B cell (primary cell): ENCODE measurements around the gene CXXC1. TPM values are rescaled to one million over a fixed set of nuclear protein-coding genes. Genes with fewer than 3 reads are reported as not detected.

Source experiments
- ATAC-seq: fragments of 200-7000 bp; cut with Tn5 transposase; one replicate; pipeline ENCODE4 v1.10.0; 2021; ENCODE audit warnings: low read depth, mild to moderate bottlenecking, moderate number of reproducible peaks, moderate library complexity
- CTCF ChIA-PET: fragments of 350-600 bp; sonication (Branson Sonifier 250); formaldehyde crosslinking; loops from one replicate; lab custom pipeline; 2021; ENCODE audit warnings: antibody characterized with exemption, inconsistent platforms; lab: Charles Lee
- POLR2A ChIA-PET: fragments of 350-600 bp; sonication (Branson Sonifier 250); formaldehyde crosslinking; loops from one replicate; lab custom pipeline; 2021; ENCODE audit warnings: antibody characterized with exemption; lab: Charles Lee
- DNase-seq: peaks from one replicate; pipeline ENCODE4 v3.0.0; 2013
- H2AFZ ChIP-seq: 2 replicates; pipeline ENCODE4 v1.6.1; 2012; ENCODE audit warnings: mild to moderate bottlenecking, low read depth, low read length; ENCODE audit not compliant: insufficient read depth, poor library complexity, severe bottlenecking
- H3K27ac ChIP-seq, 2 donors: 1 replicate in 1 of 2; 2 replicates in 1 of 2; pipeline ENCODE4 v1.5.1; 2012 to 2013; ENCODE audit warnings: low read length in 2 of 2, mild to moderate bottlenecking in 2 of 2, moderate library complexity in 1 of 2
- H3K27me3 ChIP-seq, 4 experiments: fragments of 200-600 bp in 1 of 4; sonication (generic) in 1 of 4; replicated peaks in 1 of 4; 1 replicate in 2 of 4; 2 replicates in 2 of 4; pipeline versions ENCODE4 v1.6.1 to v1.7.0; 2013 to 2016; ENCODE audit warnings: low read length in 3 of 4, mild to moderate bottlenecking in 2 of 4, mixed read lengths in 1 of 4, moderate library complexity in 1 of 4; ENCODE audit not compliant: insufficient read depth in 4 of 4, control insufficient read depth in 3 of 4; ENCODE audit errors: control extremely low read depth in 1 of 4
- H3K36me3 ChIP-seq, 2 experiments: replicated peaks in 1 of 2; 1 replicate in 1 of 2; 2 replicates in 1 of 2; pipeline versions ENCODE4 v1.6.1 to v1.7.1; 2013; ENCODE audit warnings: low read length in 1 of 2; ENCODE audit not compliant: insufficient read depth in 2 of 2, control insufficient read depth in 1 of 2; ENCODE audit errors: control extremely low read depth in 1 of 2, extremely low read depth in 1 of 2
- H3K4me1 ChIP-seq, 2 donors: fragments of 200-600 bp in 1 of 2; sonication (generic) in 1 of 2; 1 replicate in 1 of 2; 2 replicates in 1 of 2; pipeline versions ENCODE4 v1.5.1 to v1.6.1; 2013 to 2017; ENCODE audit warnings: low read length in 2 of 2; ENCODE audit not compliant: control insufficient read depth in 2 of 2, insufficient read depth in 2 of 2
- H3K4me2 ChIP-seq: replicated peaks from 2 replicates; pipeline ENCODE3; 2012; ENCODE audit warnings: mild to moderate bottlenecking, low read depth, low read length; ENCODE audit not compliant: poor library complexity, severe bottlenecking
- H3K4me3 ChIP-seq, 5 experiments: fragments of 200-600 bp in 1 of 5; sonication (generic) in 1 of 5; 1 replicate in 3 of 5; 2 replicates in 2 of 5; pipeline versions ENCODE4 v1.5.1 to v1.7.0; 2011 to 2016; ENCODE audit warnings: low read length in 4 of 5, mild to moderate bottlenecking in 4 of 5, low read depth in 2 of 5, control low read depth in 1 of 5, moderate library complexity in 1 of 5; ENCODE audit not compliant: insufficient read depth in 1 of 5; ENCODE audit errors: control extremely low read depth in 1 of 5, extremely low read depth in 1 of 5
- H3K79me2 ChIP-seq: fragments of 200-600 bp; sonication (generic); one replicate; pipeline ENCODE4 v1.6.0; 2016; ENCODE audit warnings: low read length; ENCODE audit not compliant: control insufficient read depth, insufficient read depth
- H3K9ac ChIP-seq: fragments of 200-600 bp; sonication (generic); 2 replicates; pipeline ENCODE4 v1.6.1; 2017; ENCODE audit warnings: mild to moderate bottlenecking, low read length, moderate library complexity
- H3K9me3 ChIP-seq, 3 donors: one replicate each; pipeline versions ENCODE4 v1.6.1 to v1.7.1; 2013; ENCODE audit warnings: low read length in 2 of 3; ENCODE audit not compliant: control insufficient read depth in 2 of 3, insufficient read depth in 1 of 3; ENCODE audit errors: control extremely low read depth in 1 of 3
- H4K20me1 ChIP-seq: 2 replicates; pipeline ENCODE4 v1.6.0; 2012; ENCODE audit warnings: mild to moderate bottlenecking, low read length; ENCODE audit not compliant: insufficient read depth, control insufficient read depth, poor library complexity, severe bottlenecking
- H3K27ac Mint-ChIP-seq: one replicate; pipeline ENCODE4 v1.8.0; 2021; ENCODE audit warnings: mixed read lengths
- H3K27me3 Mint-ChIP-seq: one replicate; pipeline ENCODE4 v1.8.0; 2021; ENCODE audit warnings: mixed read lengths
- H3K4me1 Mint-ChIP-seq: one replicate; pipeline ENCODE4 v1.8.0; 2021; ENCODE audit warnings: mixed read lengths
- H3K4me3 Mint-ChIP-seq: one replicate; pipeline ENCODE4 v1.8.0; 2021; ENCODE audit warnings: mixed read lengths
- H3K9me3 Mint-ChIP-seq: one replicate; pipeline ENCODE4 v1.8.0; 2022; ENCODE audit warnings: mixed read lengths; ENCODE audit not compliant: insufficient read depth
- EZH2 ChIP-seq: IDR thresholded peaks from 2 replicates; pipeline ENCODE4 v1.6.1; 2012; ENCODE audit warnings: borderline replicate concordance, low read depth, mild to moderate bottlenecking, moderate library complexity, low read length; ENCODE audit not compliant: insufficient read depth, poor library complexity, severe bottlenecking
- WGBS: methylation state at CpG from one replicate; pipeline ENCODE4 v1.1.5; 2013; ENCODE audit warnings: missing lambda C conversion rate; ENCODE audit not compliant: insufficient coverage; 5-methylcytosine and 5-hydroxymethylcytosine counted together
- intact Hi-C: fragments of 100-400 bp; cut with micrococcal nuclease; formaldehyde crosslinking; loops from one replicate; pipeline ENCODE4 v1.10.0; 2022
- polyA plus RNA-seq: library from polyadenylated mRNA; depleted of rRNA; stranded (reverse); fragments of >200 nt; gene quantifications from 2 replicates; pipeline ENCODE4 v1.2.3, GENCODE V29; 2012
- small RNA-seq: library from RNA; depleted of rRNA; stranded (forward); fragments of <200 nt; gene quantifications from one replicate; pipeline ENCODE3, GENCODE V24; 2012; ENCODE audit warnings: low replicate concordance, low read depth; ENCODE audit not compliant: insufficient read length
- total RNA-seq, 2 donors: library from RNA; stranded (reverse); fragments of 120-200 nt in 1 of 2; gene quantifications; 1 replicate in 1 of 2; 2 replicates in 1 of 2; pipeline versions ENCODE4 v1.2.3 to v1.2.4, GENCODE V29; 2013 to 2022
- TF ChIP-seq, protein P1 (sequence below): fragments of 200-600 bp; IDR thresholded peaks from one replicate; pipeline ENCODE4 v1.8.0; 2022; ENCODE audit warnings: antibody characterized with exemption, mild to moderate bottlenecking

Gene CXXC1
- total and polyA plus RNA-seq, 2 donors (not counting 1 experiment from before 2014, with no cell fraction given) = 157 to 306 TPM

DNA sequence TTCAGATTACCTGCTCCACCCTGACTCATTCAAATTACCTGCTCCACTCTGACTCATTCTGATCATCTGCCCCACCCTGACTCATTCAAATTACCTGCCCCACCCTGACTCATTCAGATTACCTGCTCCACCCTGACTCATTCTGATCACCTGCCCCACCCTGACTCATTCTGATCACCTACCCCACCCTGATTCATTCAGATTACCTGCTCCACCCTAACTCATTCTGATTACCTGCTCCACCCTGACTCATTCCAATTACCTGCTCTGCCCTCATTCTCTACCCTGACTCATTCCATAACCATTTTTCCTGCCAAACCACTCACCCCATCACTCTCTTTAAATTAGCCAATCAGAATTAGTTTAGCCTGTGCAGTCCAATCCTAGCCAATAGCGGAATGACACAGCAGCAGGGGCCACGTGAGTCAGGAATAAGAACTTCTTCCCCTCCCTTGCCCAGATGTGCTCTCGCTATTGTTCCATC lies 47.4 kb downstream of the CXXC1 start:
- Histone ChIP-seq H3K9me3 (peaks cover 2 to 6% (median 4%) of the 10 kb centered on the region in 3 donors), H4K20me1 (no peaks in the 10 kb centered on the region), H3K27ac (no peak overlapping the region), H3K4me3 (no peak overlapping the region), H2AFZ (no peak overlapping the region), H3K9ac (no peak overlapping the region), H3K4me1 (no peaks in the 10 kb centered on the region), H3K4me2 (no peak overlapping the region), H3K27me3 (peaks cover 0 to 3% (median 0%) of the 10 kb centered on the region in 4 experiments), H3K79me2 (no peaks in the 10 kb centered on the region), H3K36me3 (no peaks in the 10 kb centered on the region)
- no peak overlapping the region for H3K27ac Mint-ChIP-seq
- CTCF ChIA-PET = no interaction called here
- peaks cover 27% of the 10 kb centered on the region for H3K27me3 Mint-ChIP-seq
- no peak for TF ChIP-seq EZH2
- TF ChIP-seq, protein P1, sequence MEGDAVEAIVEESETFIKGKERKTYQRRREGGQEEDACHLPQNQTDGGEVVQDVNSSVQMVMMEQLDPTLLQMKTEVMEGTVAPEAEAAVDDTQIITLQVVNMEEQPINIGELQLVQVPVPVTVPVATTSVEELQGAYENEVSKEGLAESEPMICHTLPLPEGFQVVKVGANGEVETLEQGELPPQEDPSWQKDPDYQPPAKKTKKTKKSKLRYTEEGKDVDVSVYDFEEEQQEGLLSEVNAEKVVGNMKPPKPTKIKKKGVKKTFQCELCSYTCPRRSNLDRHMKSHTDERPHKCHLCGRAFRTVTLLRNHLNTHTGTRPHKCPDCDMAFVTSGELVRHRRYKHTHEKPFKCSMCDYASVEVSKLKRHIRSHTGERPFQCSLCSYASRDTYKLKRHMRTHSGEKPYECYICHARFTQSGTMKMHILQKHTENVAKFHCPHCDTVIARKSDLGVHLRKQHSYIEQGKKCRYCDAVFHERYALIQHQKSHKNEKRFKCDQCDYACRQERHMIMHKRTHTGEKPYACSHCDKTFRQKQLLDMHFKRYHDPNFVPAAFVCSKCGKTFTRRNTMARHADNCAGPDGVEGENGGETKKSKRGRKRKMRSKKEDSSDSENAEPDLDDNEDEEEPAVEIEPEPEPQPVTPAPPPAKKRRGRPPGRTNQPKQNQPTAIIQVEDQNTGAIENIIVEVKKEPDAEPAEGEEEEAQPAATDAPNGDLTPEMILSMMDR = no peak
- no peak for DNase-seq
- peaks cover 16% of the 10 kb centered on the region for H3K9me3 Mint-ChIP-seq
- WGBS = 86% methylated on average over 3 of the region's 3 CpGs
- H3K4me1 Mint-ChIP-seq = peaks cover 4% of the 10 kb centered on the region
- ATAC-seq = no peak
- intact Hi-C loops = no loop called here
- POLR2A ChIA-PET = no interaction called here
- no peak overlapping the region for H3K4me3 Mint-ChIP-seq

DNA sequence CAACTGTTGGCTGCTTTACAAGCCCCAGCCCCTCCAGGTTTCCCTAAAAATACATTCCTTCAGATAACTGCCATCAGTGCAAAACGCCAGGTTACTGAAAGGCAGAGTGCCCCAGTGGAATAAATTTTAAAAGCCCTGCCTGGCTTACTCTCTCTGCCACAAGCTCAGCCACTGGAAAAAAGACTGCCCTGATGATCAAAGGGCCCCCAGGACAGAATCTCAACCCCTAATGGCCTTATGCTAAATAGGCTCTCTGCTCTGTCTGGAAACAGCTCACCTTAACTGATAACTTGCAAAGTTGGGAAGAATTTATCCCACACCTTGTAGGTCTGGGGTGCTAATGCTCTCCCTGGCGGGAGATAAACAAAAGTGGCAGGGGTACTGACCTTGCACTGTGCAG lies 55.1 kb downstream of the CXXC1 start:
- Mint-ChIP-seq H3K4me3 (no peak overlapping the region), H3K27me3 (peaks cover 37% of the 10 kb centered on the region), H3K9me3 (no peaks in the 10 kb centered on the region), H3K27ac (no peak overlapping the region), H3K4me1 (peaks cover 8% of the 10 kb centered on the region)
- no peaks in the 10 kb centered on the region for H3K36me3 ChIP-seq
- no peak overlapping the region for H3K9ac ChIP-seq
- H3K4me3 ChIP-seq = no peak overlapping the region
- H3K4me1 ChIP-seq = no peaks in the 10 kb centered on the region
- no peak overlapping the region for H3K27ac ChIP-seq
- no peaks in the 10 kb centered on the region for H3K9me3 ChIP-seq
- no peak for ATAC-seq
- TF ChIP-seq, protein P1 = no peak
- no peak for TF ChIP-seq EZH2
- CTCF ChIA-PET = no interaction called here
- POLR2A ChIA-PET = no interaction called here
- H3K27me3 ChIP-seq = peaks cover 0 to 20% (median 11%) of the 10 kb centered on the region in 4 experiments
- 57% methylated on average over 2 of the region's 2 CpGs for WGBS
- no peak overlapping the region for H2AFZ ChIP-seq
- no peak for DNase-seq
- H4K20me1 ChIP-seq = no peaks in the 10 kb centered on the region
- intact Hi-C loops = no loop called here
- H3K79me2 ChIP-seq = no peaks in the 10 kb centered on the region
- no peak overlapping the region for H3K4me2 ChIP-seq

Small RNA genes lying within 50 kb of the gene (small RNA-seq; reads per million reads assigned to genes)
- gene RNA5SP458 = not detected

Other genes with a start within 250 kb of the CXXC1 start
- gene MYO5B, start 92.5 kb downstream of the CXXC1 start, total RNA-seq = 0.24 and 0.30 TPM in 2 replicates
- 1.7 and 2.4 TPM in 2 replicates for gene MYO5B, start 92.5 kb downstream of the CXXC1 start, polyA plus RNA-seq
- gene CFAP53, start 21.2 kb downstream of the CXXC1 start, total RNA-seq = 0.75 and 0.79 TPM in 2 replicates
- 0.04 and 0.94 TPM in 2 replicates for gene CFAP53, start 21.2 kb downstream of the CXXC1 start, polyA plus RNA-seq
- gene MBD1, start 6.2 kb downstream of the CXXC1 start, total RNA-seq = 120 and 132 TPM in 2 replicates
- gene MBD1, start 6.2 kb downstream of the CXXC1 start, polyA plus RNA-seq = 135 and 149 TPM in 2 replicates
- gene SKA1, start 87.4 kb upstream of the CXXC1 start, total RNA-seq = 0.52 and 0.66 TPM in 2 replicates
- gene SKA1, start 87.4 kb upstream of the CXXC1 start, polyA plus RNA-seq = 0.28 and 0.82 TPM in 2 replicates